Activated CD8-positive, alpha-beta memory T cell treated with anti-CD3 and anti-CD28 coated beads for 1 hour (primary cell): ENCODE results near the gene LZTS3.
"Not testable (repeated sequence)": the region's sequence is repeated elsewhere in the genome, so short reads cannot be mapped to it uniquely, and the experiment has no call there.

Experiments
- DNase-seq, 2 donors: peaks; one replicate each; pipeline ENCODE4 v3.0.0-alpha.2; 2020; ENCODE audit warnings: low read depth in 1 of 2; ENCODE audit errors: extremely low read depth in 1 of 2

LZTS3 gene

DNA sequence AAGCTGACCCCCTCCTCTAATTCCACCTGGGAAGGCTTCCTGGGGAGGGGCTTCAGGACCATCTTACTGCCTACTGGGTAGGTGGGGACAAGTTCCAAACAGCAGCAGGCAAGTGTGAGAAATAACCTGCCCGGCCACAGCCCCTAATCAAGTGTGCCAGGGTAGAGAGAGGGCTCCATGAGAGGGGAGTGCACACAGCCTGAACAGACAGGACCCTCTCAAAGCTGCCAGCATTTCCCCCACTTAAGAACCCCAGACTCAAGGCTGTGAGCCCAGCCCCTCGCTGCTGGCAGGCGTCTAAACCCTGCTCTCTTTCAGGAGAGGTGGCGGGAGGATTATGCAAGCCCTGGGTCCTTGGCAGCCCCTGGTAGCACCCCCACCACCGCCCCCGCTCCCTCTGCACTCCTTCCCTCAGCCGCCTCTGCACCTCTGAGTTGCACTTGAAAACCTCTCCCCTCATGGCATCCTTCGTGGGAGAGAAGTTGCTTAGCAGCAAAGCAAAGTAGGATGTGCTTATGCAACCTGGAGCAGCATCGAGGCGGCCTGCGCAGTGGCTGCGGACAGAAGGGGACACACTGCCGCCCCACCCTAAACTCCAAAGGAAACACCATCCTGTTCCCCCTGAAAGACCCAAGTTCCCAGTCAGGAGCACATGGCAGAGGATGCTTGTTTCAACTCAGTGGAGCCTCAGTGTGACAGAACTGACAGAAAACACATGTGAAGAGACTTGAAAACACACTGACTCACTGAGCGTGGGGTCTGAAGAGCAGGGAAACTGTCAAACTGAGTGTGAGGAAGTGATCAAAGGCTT lies 20.7 kb upstream of the LZTS3 start:
- DNase-seq, result no peak

DNA sequence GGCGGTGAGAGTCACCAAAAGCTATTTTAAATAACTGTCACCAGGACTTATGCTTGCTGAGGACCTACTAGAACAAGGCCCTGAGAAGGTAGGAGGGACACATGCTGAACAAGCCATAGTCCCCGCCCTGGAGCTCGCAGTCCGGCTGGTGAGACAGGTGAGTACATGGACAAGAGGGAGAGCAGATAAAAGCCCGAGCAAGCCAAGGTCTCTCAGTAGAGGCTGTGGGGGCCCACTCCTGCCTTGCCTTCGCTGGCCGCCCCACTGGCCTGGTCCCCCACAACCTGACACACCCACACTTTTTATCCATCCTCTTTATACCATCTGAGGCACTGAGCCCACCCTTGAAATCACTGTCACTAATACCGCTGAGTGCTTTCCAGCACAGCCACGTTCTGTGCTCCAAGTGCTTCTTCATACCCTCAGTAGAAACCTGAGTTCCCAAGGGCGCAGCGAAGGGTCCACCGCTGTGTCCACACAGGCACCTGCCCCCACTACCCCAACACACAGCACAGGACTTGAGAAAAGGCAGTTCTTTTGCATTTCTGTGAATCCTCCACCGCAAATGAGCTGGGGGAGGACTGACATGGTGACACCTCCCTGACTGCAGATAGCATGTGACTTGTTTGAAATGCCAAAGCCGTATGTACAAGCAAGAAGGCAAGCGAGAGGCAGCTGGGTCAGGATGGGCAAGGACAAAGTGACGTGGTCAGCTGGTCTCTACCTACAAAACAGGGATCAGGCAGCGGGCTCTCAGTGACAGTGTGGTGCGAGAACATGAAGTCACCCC lies 19.1 kb upstream of the LZTS3 start:
- DNase-seq, result no peak

DNA sequence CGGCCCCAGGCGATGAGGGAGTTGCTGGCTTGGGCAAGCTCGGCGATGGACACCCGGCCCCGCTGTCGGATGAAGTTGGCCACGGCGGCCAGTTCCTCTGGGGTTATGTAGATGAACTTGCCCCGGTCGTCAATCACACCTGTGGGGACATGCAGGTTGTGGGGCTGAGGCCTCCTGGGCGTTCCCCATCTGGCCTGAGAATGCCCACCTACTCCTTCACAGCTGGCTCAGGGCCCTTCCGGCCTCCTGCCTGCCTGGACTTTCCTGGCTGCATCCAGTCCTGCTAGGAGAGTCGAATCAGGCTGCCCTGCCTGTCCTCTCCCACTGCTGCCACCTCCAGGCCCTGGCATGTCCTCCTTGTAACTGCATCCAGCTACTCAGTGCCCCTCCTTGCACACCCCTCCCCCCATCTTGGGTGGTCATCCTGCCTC lies 17.3 kb upstream of the LZTS3 start:
- DNase-seq, result no peak

DNA sequence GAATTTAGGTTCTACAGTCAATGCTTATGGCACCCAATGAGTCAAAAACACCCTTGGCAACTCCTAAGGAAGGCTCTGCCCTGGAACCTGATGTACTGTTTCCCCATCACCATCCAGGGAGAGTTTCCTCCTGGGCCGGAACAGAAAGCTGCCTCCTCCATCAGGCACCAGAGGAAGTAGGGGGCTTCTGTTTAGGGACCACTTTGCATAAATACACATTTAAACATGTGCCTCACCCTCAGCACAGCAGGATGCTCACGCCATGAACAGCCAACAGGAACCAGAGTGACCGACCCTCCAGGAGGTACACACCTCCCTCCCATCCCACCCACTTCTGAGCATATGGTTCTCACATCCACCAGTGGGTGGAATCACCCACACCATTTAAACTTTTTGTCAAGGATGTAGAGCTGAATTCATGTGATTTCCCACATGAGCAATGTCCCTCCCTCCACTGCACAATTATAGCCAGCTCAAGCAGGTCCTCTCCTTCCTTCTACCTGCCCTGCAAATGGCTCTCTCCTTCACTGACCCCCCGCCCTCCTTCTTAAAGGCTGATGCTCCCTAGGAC lies 16.3 kb upstream of the LZTS3 start:
- no peak for DNase-seq

DNA sequence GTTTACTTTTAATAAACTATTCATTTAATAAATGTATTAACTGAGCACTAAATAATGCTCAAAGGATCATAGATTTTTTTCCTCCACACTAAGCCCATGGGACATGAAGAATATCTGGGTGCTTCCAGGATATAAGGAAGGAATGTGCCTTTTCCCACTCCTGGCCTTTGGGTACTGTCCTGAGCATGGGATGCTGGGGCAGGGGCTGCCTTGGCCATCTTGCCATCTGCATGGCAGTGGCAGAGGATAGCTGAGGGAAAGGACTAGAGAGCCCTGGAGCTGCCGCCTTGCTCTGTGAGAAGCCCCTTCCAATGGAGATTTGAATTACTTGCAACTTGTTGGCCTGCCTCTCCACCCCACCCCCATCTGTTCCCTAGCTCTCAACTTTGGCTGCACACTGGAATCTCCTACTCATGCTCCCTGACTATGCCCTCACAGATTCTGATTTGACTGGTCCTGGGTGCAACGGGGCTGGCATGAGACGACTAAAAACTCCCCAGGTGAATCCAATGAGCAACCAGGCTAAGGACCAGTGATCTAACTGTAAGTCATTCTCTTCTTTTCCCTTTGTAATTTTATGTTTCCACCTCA lies 15.6 kb upstream of the LZTS3 start:
- DNase-seq, result no peak

DNA sequence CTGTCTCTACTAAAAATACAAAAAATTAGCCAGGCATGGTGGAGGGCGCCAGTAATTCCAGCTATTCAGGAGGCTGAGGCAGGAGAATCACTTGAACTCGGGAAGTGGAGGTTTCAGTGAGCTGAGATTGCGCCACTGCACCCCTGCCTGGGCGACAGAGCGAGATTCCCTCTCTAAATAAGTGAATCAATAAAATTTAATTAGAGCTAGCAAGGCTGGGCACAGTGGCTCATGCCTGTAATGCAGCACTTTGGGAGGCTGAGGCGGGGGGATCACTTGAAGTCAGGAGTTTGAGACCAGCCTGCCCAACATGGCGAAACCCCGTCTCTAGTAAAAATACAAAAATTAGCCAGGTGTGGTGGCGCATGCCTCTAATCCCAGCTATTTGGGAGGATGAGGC lies 14.5 kb upstream of the LZTS3 start:
- not testable (repeated sequence) for DNase-seq

DNA sequence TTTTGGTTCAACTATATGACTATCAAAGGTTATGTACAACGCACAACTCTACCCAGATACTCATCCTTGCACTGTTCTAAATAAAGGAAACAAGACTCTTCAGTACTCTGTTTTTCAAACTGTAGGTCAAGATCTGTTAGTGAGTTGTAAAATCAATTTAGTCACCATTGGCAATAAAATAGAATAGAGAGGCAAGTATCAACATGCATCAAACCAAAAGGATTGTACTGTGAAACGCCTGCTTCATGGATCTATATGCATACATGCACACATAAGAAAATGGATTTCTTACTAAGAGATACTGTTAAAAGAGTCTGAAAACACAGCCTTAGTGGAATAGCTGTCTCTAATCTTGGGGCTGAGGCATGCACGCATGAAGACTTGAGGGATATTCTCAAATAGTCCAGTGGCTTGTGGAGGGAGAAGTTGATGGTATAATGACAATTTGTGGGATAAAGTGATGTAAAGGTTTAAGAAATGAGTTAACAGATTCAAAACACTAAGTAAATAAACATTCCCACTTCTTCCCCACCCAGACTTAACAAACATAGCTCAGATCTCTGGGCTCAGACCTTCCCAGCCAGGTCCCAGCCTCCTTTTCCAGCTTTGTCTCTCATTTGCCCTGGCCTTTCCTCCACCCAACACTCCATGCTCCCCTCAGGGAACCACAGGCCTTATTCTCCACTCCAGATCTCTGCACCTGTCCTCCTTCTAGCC lies 10.7 kb upstream of the LZTS3 start:
- DNase-seq, result no peak

DNA sequence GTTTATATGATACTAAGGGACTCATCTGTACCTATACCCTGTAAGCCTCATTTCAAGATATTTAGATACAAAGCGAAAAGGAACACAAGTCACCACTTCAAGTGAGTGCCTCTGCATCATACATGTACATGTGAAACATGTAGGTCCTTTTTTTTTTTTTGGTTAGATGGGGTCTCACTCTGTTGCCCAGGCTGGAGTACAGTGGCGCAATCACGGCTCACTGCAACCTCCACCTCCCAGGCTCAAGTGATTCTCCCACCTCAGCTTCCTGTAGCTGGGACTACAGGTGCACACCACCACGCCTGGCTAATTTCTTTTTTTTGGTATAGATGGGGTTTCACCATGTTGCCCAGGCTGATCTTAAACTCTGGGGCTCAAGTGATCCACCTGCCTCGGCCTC lies 9.1 kb upstream of the LZTS3 start:
- not testable (repeated sequence) for DNase-seq

DNA sequence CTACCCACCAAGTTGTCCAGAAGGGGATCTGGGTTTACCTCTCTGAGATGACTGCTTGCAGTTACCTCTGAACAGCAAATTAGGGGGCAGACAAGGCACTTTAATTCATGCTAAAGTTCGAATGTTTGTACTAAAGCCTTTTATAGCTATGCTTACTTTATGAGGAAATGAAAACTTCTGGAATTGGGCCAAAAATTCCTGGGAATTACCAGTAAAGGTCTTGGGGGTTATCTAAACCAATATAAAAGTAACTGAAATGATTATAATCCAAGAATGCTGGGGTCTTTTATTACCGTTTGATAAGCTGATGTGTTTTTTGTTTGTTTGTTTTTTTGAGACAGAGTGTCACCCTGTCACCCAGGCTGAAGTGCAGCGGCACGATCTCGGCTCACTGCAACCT lies 7.9 kb upstream of the LZTS3 start:
- no peak for DNase-seq

DNA sequence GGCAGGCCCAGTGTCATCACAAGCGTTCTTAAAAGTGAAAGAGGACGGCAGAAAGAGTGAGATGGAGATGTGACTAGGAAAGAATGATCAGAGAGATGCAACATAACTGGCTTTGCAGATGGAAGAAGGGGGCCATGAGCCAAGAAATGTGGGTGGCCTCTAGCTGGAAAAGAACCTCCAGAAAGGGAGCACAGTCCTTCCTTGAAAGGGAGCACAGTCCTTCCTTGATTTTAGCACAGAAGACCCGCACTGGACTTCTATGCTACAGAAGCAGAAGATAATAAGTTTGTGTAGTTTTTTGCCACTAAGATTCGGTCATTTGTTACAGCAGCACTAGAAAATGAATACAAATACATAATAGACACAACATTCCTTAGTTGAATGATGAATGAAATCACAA lies 7.0 kb upstream of the LZTS3 start:
- DNase-seq, result no peak

DNA sequence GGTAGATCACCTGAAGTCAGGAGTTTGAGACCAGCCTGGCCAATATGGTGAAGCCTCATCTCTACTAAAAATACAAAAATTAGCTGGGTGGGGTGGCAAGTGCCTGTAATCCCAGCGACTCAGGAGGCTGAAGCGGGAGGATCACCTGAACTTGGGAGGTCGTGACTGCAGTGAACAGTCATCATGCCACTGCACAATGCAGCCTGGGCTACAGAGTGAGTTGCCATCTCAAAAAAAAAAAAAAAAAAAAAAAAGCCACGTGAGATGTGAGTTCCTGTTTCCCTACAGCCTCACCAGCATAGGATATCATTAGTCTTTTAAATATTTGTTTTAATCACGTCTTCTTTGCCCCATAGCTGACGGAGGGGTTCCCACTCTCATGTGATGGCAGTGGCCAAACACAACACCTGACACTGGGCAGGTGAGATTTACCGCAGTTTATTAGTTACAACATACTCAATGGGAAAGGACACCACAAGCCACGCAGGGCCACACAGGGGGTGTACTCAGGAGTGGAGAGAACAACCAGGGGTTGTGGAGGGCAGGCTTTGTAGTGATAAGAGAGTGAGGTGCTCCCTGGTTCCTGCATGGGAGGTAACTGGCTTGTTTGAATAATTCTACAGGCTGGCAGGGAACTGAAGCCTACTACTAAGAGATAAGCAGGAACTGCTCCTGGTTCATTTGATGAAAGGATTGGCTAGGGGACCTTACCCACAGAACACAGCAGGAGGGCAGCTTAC lies 4.6 kb upstream of the LZTS3 start:
- DNase-seq, result no peak

DNA sequence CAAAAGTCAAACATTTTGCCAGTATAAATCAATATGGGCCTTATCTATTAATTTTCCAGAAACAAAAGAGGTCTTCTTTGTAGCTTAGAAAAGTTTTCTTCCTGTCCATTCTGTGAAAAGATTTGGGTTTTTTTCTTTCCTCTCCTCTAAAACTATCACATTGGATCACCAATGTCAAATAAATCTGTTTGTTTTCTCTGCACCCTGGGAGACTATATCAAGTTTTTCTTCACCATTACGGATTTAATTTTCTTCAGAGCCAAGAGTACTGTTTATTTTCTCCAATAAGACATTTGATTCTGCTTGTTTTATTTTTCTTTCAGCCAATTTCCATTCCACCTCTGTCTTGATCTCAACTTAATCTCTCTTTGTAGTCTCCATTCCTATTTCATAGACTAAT lies 1.9 kb upstream of the LZTS3 start:
- no peak for DNase-seq

DNA sequence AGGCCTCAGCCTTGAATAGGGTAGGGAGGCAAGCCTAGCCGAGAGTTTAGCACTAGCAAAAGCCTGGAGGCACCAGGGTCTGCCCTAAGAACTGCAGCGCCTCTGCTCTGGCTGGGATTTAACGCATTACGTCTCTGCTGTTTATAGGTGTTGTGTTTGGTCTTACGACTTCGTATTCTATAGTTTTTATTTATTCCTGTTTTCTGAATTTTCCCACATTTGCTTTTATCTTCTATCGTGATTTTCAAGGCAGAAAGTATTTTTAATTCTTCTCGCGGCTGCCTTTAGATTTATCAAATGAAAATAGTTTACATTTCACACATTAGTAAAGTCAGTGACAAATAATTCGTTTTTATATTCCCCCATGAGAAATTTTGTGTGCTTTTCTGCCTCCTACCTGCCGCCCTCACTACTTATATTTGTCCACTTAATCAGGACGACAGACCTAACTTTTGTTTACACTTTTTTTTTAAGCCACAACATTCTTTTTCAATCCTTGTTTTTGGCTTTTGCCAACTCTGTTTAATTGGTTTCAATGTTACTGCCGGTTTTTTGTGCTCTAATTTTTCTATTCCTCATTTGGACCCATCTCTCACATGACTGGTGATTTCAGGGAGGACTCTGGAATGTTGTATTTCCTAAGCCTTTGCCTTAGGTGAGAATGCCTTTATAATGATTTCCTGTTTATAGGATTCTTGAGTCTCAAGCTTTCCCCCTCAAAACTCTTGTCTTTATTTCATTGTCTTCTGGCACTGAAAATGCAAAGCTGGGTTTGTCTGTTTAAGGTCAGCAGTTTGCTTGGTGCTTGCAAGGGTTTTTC lies 1.3 kb upstream of the LZTS3 start:
- no peak for DNase-seq

DNA sequence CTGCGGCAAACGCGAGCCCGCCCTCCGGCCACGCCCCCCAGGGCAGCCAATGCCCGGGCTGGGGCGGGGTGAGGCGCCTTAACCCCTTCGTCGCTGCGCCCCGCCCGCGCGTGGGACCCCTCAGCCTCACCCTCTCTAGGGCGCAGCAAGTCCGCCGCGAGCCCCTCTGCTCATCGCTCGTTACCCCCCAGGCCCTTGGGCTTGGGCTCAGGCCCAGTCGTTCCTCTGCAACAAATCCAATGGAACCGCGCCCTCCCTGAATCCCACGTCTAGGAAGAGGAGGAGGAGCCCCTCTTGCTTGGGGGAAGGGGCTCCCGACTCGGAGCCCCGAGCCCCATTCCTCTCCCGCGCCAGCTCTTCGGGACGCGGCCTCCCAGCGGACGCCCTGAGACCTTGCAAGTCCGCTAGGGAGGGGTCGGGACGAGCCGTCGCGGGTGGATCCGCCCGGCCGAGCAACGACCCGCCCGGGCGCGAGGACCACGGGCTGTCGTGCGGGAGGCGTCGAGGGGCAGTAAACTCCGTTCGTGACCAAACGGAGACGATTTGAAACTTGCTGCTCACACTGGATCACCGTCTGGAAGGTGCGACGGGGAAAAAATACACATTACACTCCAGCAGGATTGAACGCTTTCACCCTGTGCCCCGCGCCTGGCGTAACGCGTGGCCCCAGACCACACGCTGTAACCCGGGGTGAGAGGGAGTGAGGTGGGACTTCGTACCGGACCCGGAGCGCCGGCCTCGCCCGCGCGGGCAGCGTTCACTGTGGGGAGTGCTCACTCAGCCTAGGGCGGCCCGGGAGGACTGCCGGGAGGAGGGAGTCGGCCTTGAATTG lies 477 bp upstream of the LZTS3 start:
- peak; percentile 71 to 92 for DNase-seq

DNA sequence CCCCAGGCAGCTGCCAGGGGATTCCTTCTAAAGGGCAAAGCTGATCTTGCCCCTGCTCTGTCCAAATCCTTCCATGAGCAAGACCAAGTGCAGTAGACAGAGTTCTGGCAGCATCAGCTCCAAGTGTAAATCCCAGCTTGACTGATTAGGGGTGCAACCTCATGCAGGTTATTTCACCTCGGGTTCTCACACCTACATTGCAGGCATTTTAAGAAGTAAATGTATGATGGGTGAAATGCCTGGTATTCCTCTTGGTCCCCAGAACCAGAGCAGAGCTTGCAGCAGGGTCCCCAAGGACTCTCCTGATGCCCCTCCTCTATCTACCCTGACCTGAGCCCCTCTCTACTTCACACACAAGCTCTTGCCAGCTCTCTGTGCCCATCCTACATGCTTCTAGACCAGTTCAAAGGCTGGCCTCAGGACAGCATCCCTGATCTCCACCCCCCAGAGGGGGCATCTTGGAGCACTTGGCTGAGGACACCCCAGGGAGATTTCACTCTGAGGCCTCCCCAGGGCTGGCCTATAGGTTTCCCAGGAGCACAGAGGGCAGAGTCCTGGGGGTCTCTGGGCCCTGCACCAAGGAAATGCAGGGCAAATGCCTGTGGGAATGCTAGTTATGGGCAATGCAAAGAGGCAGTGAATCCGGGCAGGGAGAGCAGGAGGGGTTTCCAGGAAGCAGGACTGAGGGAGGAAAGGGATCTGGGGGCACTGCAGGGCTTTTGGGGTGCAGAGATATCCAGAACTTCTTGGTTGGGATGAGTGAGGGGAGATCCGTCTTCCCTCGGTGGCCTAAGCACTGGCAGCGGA lies 1.0 kb downstream of the LZTS3 start:
- DNase-seq, result no peak

DNA sequence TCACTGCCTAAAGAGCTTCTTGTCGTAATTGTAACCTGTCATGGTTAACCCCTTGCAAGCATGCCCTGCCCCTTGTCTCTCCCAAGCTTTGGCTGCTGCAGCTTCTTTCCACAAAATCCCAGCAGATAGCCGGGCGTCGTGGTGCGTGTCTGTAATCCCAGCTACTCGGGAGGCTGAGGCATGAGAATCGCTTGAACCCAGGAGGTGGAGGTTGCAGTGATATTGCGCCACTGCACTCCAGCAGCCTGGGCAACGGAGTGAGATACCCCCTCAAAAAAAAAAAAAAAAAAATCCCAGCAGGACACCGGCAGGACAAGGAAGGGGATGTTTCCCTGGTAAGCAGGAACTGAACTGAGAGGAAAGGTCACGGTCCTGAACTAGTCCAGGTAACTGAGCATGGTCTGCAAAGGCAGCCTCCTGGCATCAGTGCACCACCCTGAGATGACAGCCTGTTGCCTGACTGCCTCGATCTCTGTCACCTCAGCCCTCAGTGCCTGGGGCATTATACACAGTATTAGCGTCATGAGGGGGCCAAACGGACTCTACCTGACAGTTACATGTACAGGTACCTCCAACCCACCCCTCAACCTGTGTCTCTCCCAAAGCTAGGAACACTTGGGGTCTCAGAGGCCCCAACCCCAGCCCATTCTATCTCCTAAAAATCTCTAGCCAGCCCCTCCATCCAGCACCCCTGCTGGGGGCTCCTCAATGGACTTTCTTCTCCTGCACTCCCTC lies 1.8 kb downstream of the LZTS3 start:
- DNase-seq, result no peak
